Endothelial cell of umbilical vein (primary cell): Measurements from ENCODE around the gene TTLL10. TPM values are rescaled to one million over a fixed set of nuclear protein-coding genes. Genes with fewer than 3 reads are reported as not detected.

Experiments
- BruUV-seq: library from RNA; stranded (reverse); fragments of 400-500 nt; replicated peaks from 2 replicates; lab custom pipeline; 2021; lab: Mats Ljungman, UMichigan
- CTCF ChIA-PET: fragments of 300-600, 350-600 bp; sonication (Branson Sonifier 250); formaldehyde crosslinking; loops from one replicate; lab custom pipeline; 2021; ENCODE audit warnings: antibody characterized with exemption, inconsistent platforms; lab: Charles Lee
- POLR2A ChIA-PET: fragments of 300-600, 350-600 bp; sonication (Branson Sonifier 250); formaldehyde crosslinking; loops from one replicate; lab custom pipeline; 2021; ENCODE audit warnings: antibody characterized with exemption, inconsistent platforms; lab: Charles Lee
- DNase-seq: peaks from one replicate; pipeline ENCODE4 v3.0.0-alpha.2; 2011; ENCODE audit warnings: low read depth, low spot score
- FAIRE-seq: peaks from 2 replicates; lab custom pipeline; 2011; peaks lifted over from hg19 to GRCh38; lab: Jason Lieb, UNC
- H2AFZ ChIP-seq: 2 replicates; pipeline ENCODE4 v1.6.0; 2012; ENCODE audit warnings: low read depth, low read length, control low read depth, inconsistent platforms
- H3K27ac ChIP-seq: 2 replicates; pipeline ENCODE4 v1.5.1; 2011; ENCODE audit warnings: low read depth, mild to moderate bottlenecking, control low read depth, low read length, moderate library complexity; ENCODE audit not compliant: insufficient read depth
- H3K27me3 ChIP-seq, 2 experiments: 2 replicates each; pipeline versions ENCODE4 v1.6.0 to v1.6.1; 2011; ENCODE audit warnings: low read length in 2 of 2, mixed read lengths in 1 of 2; ENCODE audit not compliant: control insufficient read depth in 2 of 2, insufficient read depth in 2 of 2
- H3K36me3 ChIP-seq, 2 experiments: 2 replicates in 1 of 2; 3 replicates in 1 of 2; pipeline ENCODE4 v1.5.1; 2011; ENCODE audit warnings: low read length in 2 of 2, mild to moderate bottlenecking in 1 of 2, moderate library complexity in 1 of 2; ENCODE audit not compliant: control insufficient read depth in 2 of 2, insufficient read depth in 2 of 2; ENCODE audit errors: extremely low read depth in 1 of 2
- H3K4me1 ChIP-seq: 3 replicates; pipeline ENCODE4 v1.5.1; 2011; ENCODE audit warnings: mild to moderate bottlenecking, low read length; ENCODE audit not compliant: control insufficient read depth, insufficient read depth; ENCODE audit errors: extremely low read depth
- H3K4me2 ChIP-seq: 2 replicates; pipeline ENCODE4 v1.6.1; 2011; ENCODE audit warnings: low read length, control low read depth, mixed read lengths; ENCODE audit not compliant: insufficient read depth
- H3K4me3 ChIP-seq, 3 experiments: fragments of 200-600 bp in 1 of 3; sonication (generic), shearing (Covaris generic) in 1 of 3; replicated peaks in 1 of 3; 2 replicates each; pipeline ENCODE4 v1.5.1; 2011 to 2016; ENCODE audit warnings: control low read depth in 3 of 3, low read length in 3 of 3, mild to moderate bottlenecking in 2 of 3, inconsistent platforms in 1 of 3, low read depth in 1 of 3, moderate library complexity in 1 of 3; ENCODE audit not compliant: insufficient read depth in 1 of 3
- H3K79me2 ChIP-seq: 2 replicates; pipeline ENCODE4 v1.6.0; 2012; ENCODE audit warnings: low read length, inconsistent platforms; ENCODE audit not compliant: control insufficient read depth, insufficient read depth
- H3K9ac ChIP-seq: replicated peaks from 2 replicates; pipeline ENCODE3; 2011; ENCODE audit warnings: low read length, control low read depth; ENCODE audit not compliant: insufficient read depth; ENCODE audit errors: extremely low read depth
- H3K9me1 ChIP-seq: replicated peaks from 3 replicates; pipeline ENCODE4 v1.6.0; 2011; ENCODE audit warnings: mild to moderate bottlenecking, low read length; ENCODE audit not compliant: control insufficient read depth, insufficient read depth; ENCODE audit errors: extremely low read depth
- H3K9me3 ChIP-seq: replicated peaks from 2 replicates; pipeline ENCODE4 v1.5.1; 2012; ENCODE audit warnings: low read length, inconsistent platforms; ENCODE audit not compliant: control insufficient read depth, insufficient read depth
- H4K20me1 ChIP-seq: replicated peaks from 2 replicates; pipeline ENCODE3; 2011; ENCODE audit warnings: mild to moderate bottlenecking, low read length; ENCODE audit not compliant: control insufficient read depth, insufficient read depth; ENCODE audit errors: extremely low read depth
- EZH2 ChIP-seq: IDR thresholded peaks from 2 replicates; pipeline ENCODE4 v1.6.1; 2012; ENCODE audit warnings: borderline replicate concordance, low read depth, mild to moderate bottlenecking, moderate library complexity, low read length, inconsistent platforms; ENCODE audit not compliant: severe bottlenecking
- FOS ChIP-seq: IDR thresholded peaks from 2 replicates; pipeline ENCODE4 v1.6.1; 2011; ENCODE audit warnings: mild to moderate bottlenecking, low read length, moderate library complexity, borderline replicate concordance; ENCODE audit not compliant: insufficient read depth
- GATA2 ChIP-seq: IDR thresholded peaks from 2 replicates; pipeline ENCODE4 v1.7.0; 2011; ENCODE audit warnings: low read depth, mild to moderate bottlenecking, moderate library complexity, mixed read lengths, low read length; ENCODE audit not compliant: insufficient read length, insufficient read depth
- JUN ChIP-seq: IDR thresholded peaks from 2 replicates; pipeline ENCODE4 v1.6.1; 2011; ENCODE audit warnings: borderline replicate concordance, low read depth; ENCODE audit not compliant: insufficient read length, insufficient read depth
- MYC ChIP-seq: IDR thresholded peaks from one replicate; pipeline ENCODE4 v1.6.1; 2011; ENCODE audit warnings: mild to moderate bottlenecking, low read depth, low read length
- POLR2A ChIP-seq: IDR thresholded peaks from 2 replicates; pipeline ENCODE4 v1.6.1; 2012; ENCODE audit warnings: low read depth, mild to moderate bottlenecking, control low read depth, low read length
- POLR2AphosphoS5 ChIP-seq: IDR thresholded peaks from 2 replicates; pipeline ENCODE4 v1.6.1; 2012; ENCODE audit warnings: low read depth, mild to moderate bottlenecking, control low read depth, low read length, moderate library complexity; ENCODE audit not compliant: insufficient read depth
- dilution Hi-C: fragments of 300-500 bp; cut with MboI; formaldehyde crosslinking; loops from one replicate; pipeline ENCODE4 v1.15.0; 2019; ENCODE audit warnings: low sequenced_read_pairs; ENCODE audit not compliant: extremely low pct_ligation_motif_present
- intact Hi-C: fragments of 100-400 bp; cut with micrococcal nuclease; formaldehyde crosslinking; loops from one replicate; pipeline ENCODE4 v1.10.0; 2022
- polyA plus RNA-seq, 4 experiments: library from polyadenylated mRNA; depleted of rRNA in 3 of 4; stranded (reverse) in 3 of 4; unstranded in 1 of 4; fragments of >200 nt; gene quantifications; 2 replicates each; pipeline versions ENCODE4 v1.2.1 to v1.2.3, GENCODE V29; 2011 to 2012; ENCODE audit warnings: missing spikeins in 1 of 4
- total RNA-seq: library from RNA; stranded (reverse); gene quantifications from 2 replicates; pipeline ENCODE4 v1.2.3, GENCODE V29; 2021
- TF ChIP-seq, protein P1 (sequence below): IDR thresholded peaks from 2 replicates; pipeline ENCODE4 v1.6.1; 2011; ENCODE audit not compliant: insufficient read depth, insufficient read length
- TF ChIP-seq, protein P2 (sequence below), 2 donors: IDR thresholded peaks; 1 replicate in 1 of 2; 2 replicates in 1 of 2; pipeline ENCODE4 v1.5.1; 2011; ENCODE audit warnings: low read length in 2 of 2, mild to moderate bottlenecking in 2 of 2, moderate library complexity in 2 of 2, control low read depth in 1 of 2, inconsistent platforms in 1 of 2, low read depth in 1 of 2; ENCODE audit not compliant: insufficient read depth in 1 of 2; ENCODE audit errors: extremely low read depth in 1 of 2

Gene TTLL10
- total and polyA plus RNA-seq, 2 donors (not counting 3 experiments of a cell fraction or from before 2014, with no cell fraction given), result not detected

DNA sequence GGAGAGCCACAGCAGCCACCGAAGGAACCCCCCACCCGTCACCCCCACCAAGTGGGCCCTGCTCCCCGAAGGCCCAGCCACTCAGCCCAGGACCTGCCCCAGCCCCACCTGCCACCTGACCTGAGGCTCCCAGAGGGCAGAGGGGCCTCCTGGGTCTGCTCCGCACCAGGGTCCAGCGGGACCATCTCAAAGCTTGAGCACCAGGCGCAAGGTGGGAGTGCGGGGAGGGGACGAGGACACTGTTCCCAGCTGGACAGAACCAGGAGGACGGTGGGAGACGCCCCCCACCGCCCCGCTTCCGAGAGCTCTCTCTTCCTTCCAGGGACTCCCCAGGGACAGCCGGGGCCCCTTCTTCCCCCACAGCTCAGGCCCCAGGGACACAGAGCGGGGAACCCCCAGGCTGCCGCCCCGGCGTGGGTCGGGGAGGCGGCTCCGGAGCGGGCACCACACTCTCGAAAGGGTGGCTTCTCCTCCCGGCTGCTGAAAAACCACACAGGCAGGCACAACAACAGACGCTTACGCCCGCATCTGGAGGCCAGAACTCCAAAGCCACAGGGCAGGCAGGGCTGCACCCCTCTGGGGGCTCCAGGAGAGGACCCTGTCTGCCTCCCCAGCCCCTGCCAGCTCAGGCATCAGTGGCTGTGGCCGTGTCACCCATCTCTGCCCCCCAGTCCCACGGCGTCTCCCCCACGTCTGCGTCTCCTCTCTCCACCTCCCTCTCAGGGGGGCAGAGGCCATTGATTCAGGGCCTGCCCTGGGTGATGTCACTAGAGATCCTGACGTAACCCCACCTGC, 1.9 kb upstream of the TTLL10 start:
- Histone ChIP-seq H3K4me2 (no peak overlapping the region), H3K36me3 (no peaks in the 10 kb centered on the region), H3K27ac (no peak overlapping the region), H2AFZ (no peak overlapping the region), H4K20me1 (no peaks in the 10 kb centered on the region), H3K4me3 (no peak overlapping the region), H3K79me2 (no peaks in the 10 kb centered on the region), H3K9ac (no peak overlapping the region), H3K9me1 (no peaks in the 10 kb centered on the region), H3K27me3 (peaks cover 16% of the 10 kb centered on the region in 2 experiments), H3K4me1 (no peaks in the 10 kb centered on the region), H3K9me3 (no peaks in the 10 kb centered on the region)
- TF ChIP-seq, protein P1, sequence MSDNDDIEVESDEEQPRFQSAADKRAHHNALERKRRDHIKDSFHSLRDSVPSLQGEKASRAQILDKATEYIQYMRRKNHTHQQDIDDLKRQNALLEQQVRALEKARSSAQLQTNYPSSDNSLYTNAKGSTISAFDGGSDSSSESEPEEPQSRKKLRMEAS, result no peak
- no peak for TF ChIP-seq POLR2A
- no peak for TF ChIP-seq EZH2
- no peak for TF ChIP-seq POLR2AphosphoS5
- TF ChIP-seq, protein P2, sequence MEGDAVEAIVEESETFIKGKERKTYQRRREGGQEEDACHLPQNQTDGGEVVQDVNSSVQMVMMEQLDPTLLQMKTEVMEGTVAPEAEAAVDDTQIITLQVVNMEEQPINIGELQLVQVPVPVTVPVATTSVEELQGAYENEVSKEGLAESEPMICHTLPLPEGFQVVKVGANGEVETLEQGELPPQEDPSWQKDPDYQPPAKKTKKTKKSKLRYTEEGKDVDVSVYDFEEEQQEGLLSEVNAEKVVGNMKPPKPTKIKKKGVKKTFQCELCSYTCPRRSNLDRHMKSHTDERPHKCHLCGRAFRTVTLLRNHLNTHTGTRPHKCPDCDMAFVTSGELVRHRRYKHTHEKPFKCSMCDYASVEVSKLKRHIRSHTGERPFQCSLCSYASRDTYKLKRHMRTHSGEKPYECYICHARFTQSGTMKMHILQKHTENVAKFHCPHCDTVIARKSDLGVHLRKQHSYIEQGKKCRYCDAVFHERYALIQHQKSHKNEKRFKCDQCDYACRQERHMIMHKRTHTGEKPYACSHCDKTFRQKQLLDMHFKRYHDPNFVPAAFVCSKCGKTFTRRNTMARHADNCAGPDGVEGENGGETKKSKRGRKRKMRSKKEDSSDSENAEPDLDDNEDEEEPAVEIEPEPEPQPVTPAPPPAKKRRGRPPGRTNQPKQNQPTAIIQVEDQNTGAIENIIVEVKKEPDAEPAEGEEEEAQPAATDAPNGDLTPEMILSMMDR (IDR thresholded peaks at IDR 0.05; ENCODE audit: extremely low read depth in 1 of 2, insufficient read depth in 1 of 2, low read depth in 1 of 2, low read length in 2 of 2), result no peak
- TF ChIP-seq MYC, result no peak
- TF ChIP-seq GATA2, result no peak
- TF ChIP-seq FOS, result no peak
- TF ChIP-seq JUN, result no peak
- CTCF ChIA-PET, result interaction anchor here (1.1 kb wide), 1 partner anchor 16 kb away, joined by 3 read pairs; no protein-coding TSS in a partner anchor
- POLR2A ChIA-PET, result no interaction called here
- FAIRE-seq, result no peak
- no TSS peak for BruUV-seq
- intact Hi-C loops (no loop called here), dilution Hi-C loops (no loop called here)
- no peak for DNase-seq
